ENCODE results near the gene ZBTB20.

ZBTB20 gene

DNA sequence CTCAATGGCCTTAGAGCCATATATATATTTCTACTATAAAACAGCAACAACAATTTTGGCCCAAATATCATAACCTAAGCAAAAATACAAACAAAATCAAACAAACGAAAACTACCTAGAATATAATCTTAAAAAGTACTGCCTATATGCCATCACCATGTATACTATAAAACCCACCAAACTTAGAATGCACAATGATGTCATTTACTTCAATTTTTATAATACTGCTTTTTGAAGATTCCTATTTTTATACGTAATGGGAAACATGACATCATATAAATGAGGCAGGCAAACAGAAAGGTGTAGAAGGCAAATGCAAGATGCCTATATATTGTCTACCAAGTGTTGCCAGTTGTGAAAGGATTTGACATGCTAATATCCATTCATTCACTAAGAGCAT is 550.9 kb downstream of the ZBTB20 start:
- Mint-ChIP-seq H3K27me3 (no peaks in the 10 kb centered on the region), H3K36me3 (no peaks in the 10 kb centered on the region), H3K4me3 (no peak overlapping the region), H3K4me1 (no peaks in the 10 kb centered on the region), H3K9me3 (no peaks in the 10 kb centered on the region), H3K27ac (no peak overlapping the region)
- ATAC-seq = no peak

- no peaks in the 10 kb centered on the region for H3K9me3 Mint-ChIP-seq
- ATAC-seq = no peak
- no peaks in the 10 kb centered on the region for H3K36me3 Mint-ChIP-seq
- H3K27me3 Mint-ChIP-seq = no peaks in the 10 kb centered on the region
- no peak overlapping the region for H3K4me3 Mint-ChIP-seq
- H3K4me1 Mint-ChIP-seq = no peaks in the 10 kb centered on the region
- no peak overlapping the region for H3K27ac Mint-ChIP-seq
Measured at GRCh38 chr3:114595522-114596028, 551.5 kb downstream of the ZBTB20 start.

GRCh38 chr3:114590309-114591047 is 556.6 kb downstream of the ZBTB20 start:
- Mint-ChIP-seq H3K4me1 (peaks cover 12% of the 10 kb centered on the region), H3K4me3 (no peak overlapping the region), H3K36me3 (no peaks in the 10 kb centered on the region), H3K9me3 (no peaks in the 10 kb centered on the region), H3K27me3 (no peaks in the 10 kb centered on the region), H3K27ac (no peak overlapping the region)
- no peak for ATAC-seq

GRCh38 chr3:114587986-114588385 is 559.1 kb downstream of the ZBTB20 start:
- H3K36me3 Mint-ChIP-seq = no peaks in the 10 kb centered on the region
- H3K4me1 Mint-ChIP-seq = peaks cover 29% of the 10 kb centered on the region
- no peak overlapping the region for H3K4me3 Mint-ChIP-seq
- no peak for ATAC-seq
- H3K27ac Mint-ChIP-seq = no peak overlapping the region
- no peaks in the 10 kb centered on the region for H3K27me3 Mint-ChIP-seq
- no peaks in the 10 kb centered on the region for H3K9me3 Mint-ChIP-seq

DNA sequence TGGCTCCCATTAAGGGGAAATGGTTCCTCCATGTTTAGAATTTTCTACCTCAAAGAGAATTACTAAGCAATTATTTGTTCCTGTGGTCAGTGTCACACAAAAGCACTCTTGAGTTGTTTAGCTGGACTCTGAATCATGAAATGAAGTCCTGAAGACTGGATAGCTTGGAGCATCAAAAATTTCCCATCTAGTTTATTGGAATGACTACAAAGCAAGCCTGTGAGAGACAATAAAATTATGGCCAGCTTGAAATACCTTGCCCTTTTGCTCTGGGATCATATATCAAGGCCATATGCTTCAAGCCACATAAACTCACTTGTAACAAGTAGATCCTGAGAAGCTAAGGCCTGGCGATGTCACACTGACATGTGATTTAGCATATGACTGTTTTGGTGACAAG is 561.0 kb downstream of the ZBTB20 start:
- Mint-ChIP-seq H3K27me3 (no peaks in the 10 kb centered on the region), H3K27ac (peak overlapping the region; percentile 86), H3K36me3 (no peaks in the 10 kb centered on the region), H3K4me3 (no peak overlapping the region), H3K4me1 (peaks cover 33% of the 10 kb centered on the region), H3K9me3 (no peaks in the 10 kb centered on the region)
- ATAC-seq = no peak

DNA sequence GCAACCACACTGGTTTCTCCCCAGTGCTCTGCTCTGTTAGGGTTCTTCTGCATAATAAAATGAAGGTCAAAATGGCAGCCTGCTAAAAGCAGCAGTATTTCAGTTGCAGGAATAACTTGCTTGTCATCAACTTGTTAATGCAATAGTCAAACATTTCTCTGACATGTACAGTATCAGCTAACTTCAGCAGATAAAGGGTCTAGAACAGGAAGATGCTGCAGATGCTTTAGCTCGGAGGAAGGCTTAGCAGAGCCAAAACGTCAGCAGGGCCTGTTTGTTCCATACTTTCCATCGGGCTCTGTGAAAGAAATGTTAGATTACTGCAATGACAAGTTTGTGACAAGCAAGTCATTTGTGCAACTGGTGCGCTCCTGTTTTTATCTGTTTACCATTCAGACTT is 561.4 kb downstream of the ZBTB20 start:
- ATAC-seq = no peak
- Mint-ChIP-seq H3K27me3 (no peaks in the 10 kb centered on the region), H3K4me1 (peaks cover 33% of the 10 kb centered on the region), H3K4me3 (no peak overlapping the region), H3K9me3 (no peaks in the 10 kb centered on the region), H3K27ac (peak overlapping the region; percentile 86), H3K36me3 (no peaks in the 10 kb centered on the region)

- peak; percentile 87 for ATAC-seq
- peak overlapping the region; percentile 86 for H3K27ac Mint-ChIP-seq
- H3K36me3 Mint-ChIP-seq = no peaks in the 10 kb centered on the region
- no peaks in the 10 kb centered on the region for H3K9me3 Mint-ChIP-seq
- no peaks in the 10 kb centered on the region for H3K27me3 Mint-ChIP-seq
- H3K4me1 Mint-ChIP-seq = peaks cover 33% of the 10 kb centered on the region
- H3K4me3 Mint-ChIP-seq = peak overlapping the region; percentile 66
Measured at GRCh38 chr3:114584734-114585371, 562.2 kb downstream of the ZBTB20 start.

DNA sequence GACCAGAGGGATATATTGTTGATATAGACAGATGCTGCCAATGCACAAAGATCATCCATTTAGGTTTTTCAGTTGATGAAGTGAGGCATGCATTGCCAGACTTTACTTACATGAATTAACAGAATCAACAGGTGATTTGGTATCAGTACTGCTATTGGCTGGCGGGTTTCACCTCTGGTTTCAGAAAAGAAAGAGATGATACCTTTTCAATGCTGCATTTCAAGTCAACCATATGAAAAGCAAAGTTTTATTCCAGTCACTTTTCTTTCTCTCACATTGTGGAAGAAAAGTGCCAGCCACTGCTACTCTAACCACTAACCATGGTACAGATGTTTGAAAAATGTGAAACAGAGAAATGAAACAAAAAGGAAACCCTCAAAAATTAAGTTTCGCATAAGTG is 564.2 kb downstream of the ZBTB20 start:
- H3K36me3 Mint-ChIP-seq = no peaks in the 10 kb centered on the region
- H3K4me3 Mint-ChIP-seq = peak overlapping the region; percentile 23
- peak; percentile 58 for ATAC-seq
- H3K27ac Mint-ChIP-seq = peak overlapping the region; percentile 22
- H3K9me3 Mint-ChIP-seq = no peaks in the 10 kb centered on the region
- peaks cover 24% of the 10 kb centered on the region for H3K4me1 Mint-ChIP-seq
- H3K27me3 Mint-ChIP-seq = no peaks in the 10 kb centered on the region

GRCh38 chr3:114572364-114573062 is 574.6 kb downstream of the ZBTB20 start:
- H3K4me3 Mint-ChIP-seq = no peak overlapping the region
- no peak overlapping the region for H3K27ac Mint-ChIP-seq
- H3K4me1 Mint-ChIP-seq = peaks cover 10% of the 10 kb centered on the region
- ATAC-seq = no peak
- H3K36me3 Mint-ChIP-seq = peaks cover 6% of the 10 kb centered on the region
- no peaks in the 10 kb centered on the region for H3K9me3 Mint-ChIP-seq
- H3K27me3 Mint-ChIP-seq = no peaks in the 10 kb centered on the region

- H3K4me3 Mint-ChIP-seq = no peak overlapping the region
- peaks cover 6% of the 10 kb centered on the region for H3K36me3 Mint-ChIP-seq
- H3K9me3 Mint-ChIP-seq = no peaks in the 10 kb centered on the region
- no peak overlapping the region for H3K27ac Mint-ChIP-seq
- ATAC-seq = no peak
- peaks cover 21% of the 10 kb centered on the region for H3K4me1 Mint-ChIP-seq
- H3K27me3 Mint-ChIP-seq = no peaks in the 10 kb centered on the region
Measured at GRCh38 chr3:114571363-114571762, 575.7 kb downstream of the ZBTB20 start.

DNA sequence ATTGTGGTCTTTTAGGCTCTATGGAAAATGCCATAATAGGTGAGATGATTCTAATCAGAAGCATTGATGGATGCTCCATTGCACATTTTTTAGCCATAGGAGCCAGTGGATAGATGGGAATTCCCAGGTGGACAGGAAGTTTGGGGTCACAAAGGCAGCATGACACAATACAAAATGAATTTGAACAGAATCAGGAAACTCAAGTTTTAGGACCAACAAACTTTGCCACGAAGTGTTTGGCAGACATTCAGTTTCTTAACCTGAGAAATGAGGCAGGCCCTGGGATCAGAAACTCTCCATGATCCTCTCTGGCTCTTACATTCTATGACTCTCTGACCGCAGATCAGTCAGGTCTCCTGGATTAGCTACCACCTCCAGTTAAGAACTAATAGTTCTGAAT is 577.9 kb downstream of the ZBTB20 start:
- Mint-ChIP-seq H3K4me1 (peaks cover 32% of the 10 kb centered on the region), H3K9me3 (no peaks in the 10 kb centered on the region), H3K27me3 (no peaks in the 10 kb centered on the region), H3K27ac (no peak overlapping the region), H3K36me3 (peaks cover 25% of the 10 kb centered on the region), H3K4me3 (no peak overlapping the region)
- ATAC-seq = no peak

DNA sequence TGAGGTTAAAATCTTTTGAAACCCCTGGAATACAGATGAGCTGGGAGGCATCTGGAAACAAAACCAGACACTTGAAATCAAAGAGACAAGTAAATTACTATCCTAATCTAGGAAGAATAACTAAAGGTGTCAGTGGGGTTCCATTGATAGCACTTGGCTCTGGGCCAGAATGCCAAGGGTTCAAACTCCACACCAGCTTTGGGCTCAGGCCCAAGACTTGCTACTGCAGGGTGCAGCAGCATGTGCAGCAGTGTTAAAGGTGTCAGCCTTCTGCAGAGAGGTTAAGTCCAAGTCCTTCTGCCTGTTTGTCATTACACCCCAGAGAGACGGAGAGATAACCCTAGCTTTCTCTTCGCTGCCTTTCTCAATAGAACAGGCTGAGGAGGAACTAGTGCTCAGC is 579.3 kb downstream of the ZBTB20 start:
- Mint-ChIP-seq H3K9me3 (no peaks in the 10 kb centered on the region), H3K27ac (no peak overlapping the region), H3K4me3 (no peak overlapping the region), H3K27me3 (no peaks in the 10 kb centered on the region), H3K4me1 (peaks cover 32% of the 10 kb centered on the region), H3K36me3 (peaks cover 24% of the 10 kb centered on the region)
- ATAC-seq = no peak

DNA sequence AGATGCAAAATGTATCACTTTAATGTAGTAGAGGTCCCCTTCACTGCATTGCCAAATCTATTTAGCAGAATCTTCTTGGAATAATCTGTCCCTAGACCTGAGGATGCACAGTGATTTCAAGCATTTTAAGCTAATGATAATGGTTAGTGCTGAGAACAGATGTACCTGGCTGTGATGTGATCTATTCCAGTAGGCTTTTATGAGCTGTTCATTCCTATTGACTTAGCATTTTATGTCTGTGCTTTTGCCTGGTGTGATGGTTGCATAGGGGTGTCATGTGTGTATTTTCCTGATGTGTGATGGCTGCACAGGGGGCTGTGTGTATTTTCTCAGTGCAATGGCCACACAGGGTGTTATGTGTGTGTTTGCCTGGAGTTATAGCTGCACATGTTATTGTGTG is 580.3 kb downstream of the ZBTB20 start:
- no peak for ATAC-seq
- no peaks in the 10 kb centered on the region for H3K9me3 Mint-ChIP-seq
- H3K4me1 Mint-ChIP-seq = peaks cover 32% of the 10 kb centered on the region
- H3K36me3 Mint-ChIP-seq = peaks cover 31% of the 10 kb centered on the region
- no peak overlapping the region for H3K27ac Mint-ChIP-seq
- H3K27me3 Mint-ChIP-seq = no peaks in the 10 kb centered on the region
- H3K4me3 Mint-ChIP-seq = no peak overlapping the region

DNA sequence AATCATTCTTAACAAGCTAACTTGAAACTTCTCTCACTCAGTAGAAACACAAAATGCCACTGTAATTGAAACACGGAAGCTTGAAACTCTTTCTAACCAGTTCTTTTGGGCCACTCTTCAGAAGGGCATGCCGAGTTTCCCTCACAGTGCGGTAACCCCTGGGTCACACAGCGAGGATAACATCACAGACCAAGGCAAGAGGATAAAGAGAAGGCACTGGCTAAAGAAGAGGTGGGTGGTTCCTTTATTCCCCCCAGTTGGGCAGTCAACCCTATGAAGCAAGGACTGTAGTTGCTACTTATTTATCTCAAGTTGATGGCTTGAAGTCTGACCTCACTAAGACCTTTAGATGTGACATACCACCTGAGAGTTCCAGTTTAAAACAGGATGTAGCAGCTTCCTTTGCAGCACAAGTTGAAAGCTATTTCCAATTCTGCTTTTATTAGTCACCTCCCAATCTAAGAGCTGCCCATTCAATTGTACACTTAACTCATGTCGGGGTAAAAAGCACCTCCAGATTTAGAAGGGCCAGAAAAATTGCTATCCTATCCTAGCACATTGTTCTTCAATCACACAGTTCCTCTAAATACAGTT is 580.8 kb downstream of the ZBTB20 start:
- Mint-ChIP-seq H3K9me3 (no peaks in the 10 kb centered on the region), H3K4me3 (no peak overlapping the region), H3K4me1 (peaks cover 32% of the 10 kb centered on the region), H3K27ac (no peak overlapping the region), H3K27me3 (no peaks in the 10 kb centered on the region), H3K36me3 (peaks cover 31% of the 10 kb centered on the region)
- peak; percentile 67 for ATAC-seq

GRCh38 chr3:114565216-114565615 is 581.9 kb downstream of the ZBTB20 start:
- H3K27me3 Mint-ChIP-seq = no peaks in the 10 kb centered on the region
- peaks cover 31% of the 10 kb centered on the region for H3K36me3 Mint-ChIP-seq
- no peak overlapping the region for H3K4me3 Mint-ChIP-seq
- ATAC-seq = no peak
- H3K27ac Mint-ChIP-seq = no peak overlapping the region
- peaks cover 32% of the 10 kb centered on the region for H3K4me1 Mint-ChIP-seq
- no peaks in the 10 kb centered on the region for H3K9me3 Mint-ChIP-seq
